WTC11 (cell line): ENCODE measurements around the gene TRAPPC3L. TPM values are rescaled to one million over a fixed set of nuclear protein-coding genes. Genes with fewer than 3 reads are reported as not detected.

Source experiments
- ATAC-seq: fragments of 200-7000 bp; cut with Tn5 transposase; 2 replicates; pipeline ENCODE4 v1.10.0; 2021; ENCODE audit warnings: mild to moderate bottlenecking, moderate library complexity
- CTCF ChIA-PET: fragments of 300-600 bp; sonication (Branson Sonifier 250); formaldehyde crosslinking; loops from one replicate; lab custom pipeline; 2021; ENCODE audit warnings: antibody characterized with exemption; lab: Charles Lee
- POLR2A ChIA-PET: fragments of 350-600 bp; sonication (Branson Sonifier 250); formaldehyde crosslinking; loops from one replicate; lab custom pipeline; 2021; ENCODE audit warnings: antibody characterized with exemption; lab: Charles Lee
- DNase-seq: peaks from one replicate; pipeline ENCODE4 v3.0.0; 2021; ENCODE audit warnings: low spot score
- H3K27ac Mint-ChIP-seq: 2 replicates; pipeline ENCODE4 v1.8.0; 2021; ENCODE audit warnings: mixed read lengths
- H3K27me3 Mint-ChIP-seq: 2 replicates; pipeline ENCODE4 v1.8.0; 2021; ENCODE audit warnings: low read depth, mild to moderate bottlenecking, moderate library complexity, mixed read lengths
- H3K36me3 Mint-ChIP-seq: 2 replicates; pipeline ENCODE4 v1.8.0; 2021; ENCODE audit warnings: mixed read lengths
- H3K4me1 Mint-ChIP-seq: 2 replicates; pipeline ENCODE4 v1.8.0; 2022; ENCODE audit warnings: mixed read lengths
- H3K4me3 Mint-ChIP-seq: 2 replicates; pipeline ENCODE4 v1.8.0; 2021; ENCODE audit warnings: mild to moderate bottlenecking, moderate library complexity, mixed read lengths
- H3K9me3 Mint-ChIP-seq: 2 replicates; pipeline ENCODE4 v1.8.0; 2021; ENCODE audit warnings: mixed read lengths
- AFF4 ChIP-seq: sonication (generic); formaldehyde crosslinking; IDR thresholded peaks from 2 replicates; pipeline ENCODE4 v1.8.1; 2023; ENCODE audit warnings: mild to moderate bottlenecking, missing genetic modification reagents, borderline replicate concordance
- CBFB ChIP-seq: sonication (generic); formaldehyde crosslinking; IDR thresholded peaks from 2 replicates; pipeline ENCODE4 v1.8.1; 2022; ENCODE audit warnings: mild to moderate bottlenecking, low read depth, missing genetic modification reagents
- CTCF ChIP-seq: fragments of 200-600 bp; IDR thresholded peaks from 2 replicates; pipeline ENCODE4 v1.8.0; 2022; ENCODE audit warnings: antibody characterized with exemption
- ESRRA ChIP-seq: sonication (generic); formaldehyde crosslinking; IDR thresholded peaks from 2 replicates; pipeline ENCODE4 v1.8.1; 2022; ENCODE audit warnings: mild to moderate bottlenecking, missing genetic modification reagents, borderline replicate concordance
- FOXJ3 ChIP-seq: sonication (generic); formaldehyde crosslinking; IDR thresholded peaks from 2 replicates; pipeline ENCODE4 v1.9.0; 2021; ENCODE audit warnings: missing genetic modification reagents, mild to moderate bottlenecking, borderline replicate concordance
- GABPB1 ChIP-seq: sonication (generic); formaldehyde crosslinking; IDR thresholded peaks from 2 replicates; pipeline ENCODE4 v1.8.1; 2023; ENCODE audit warnings: mild to moderate bottlenecking, missing genetic modification reagents
- IRF2 ChIP-seq: sonication (generic); formaldehyde crosslinking; IDR thresholded peaks from 2 replicates; pipeline ENCODE4 v1.8.0; 2022; ENCODE audit warnings: low read depth, missing genetic modification reagents, borderline replicate concordance
- KAT7 ChIP-seq: sonication (generic); formaldehyde crosslinking; IDR thresholded peaks from 2 replicates; pipeline ENCODE4 v1.8.1; 2023; ENCODE audit warnings: missing genetic modification reagents, mild to moderate bottlenecking, borderline replicate concordance
- MAX ChIP-seq: sonication (generic); formaldehyde crosslinking; IDR thresholded peaks from 2 replicates; pipeline ENCODE4 v1.8.0; 2022; ENCODE audit warnings: mild to moderate bottlenecking, missing genetic modification reagents
- MLX ChIP-seq: sonication (generic); formaldehyde crosslinking; IDR thresholded peaks from 2 replicates; pipeline ENCODE4 v1.8.1; 2023; ENCODE audit warnings: mild to moderate bottlenecking, missing genetic modification reagents, moderate library complexity
- NR2C2 ChIP-seq: sonication (generic); formaldehyde crosslinking; IDR thresholded peaks from 2 replicates; pipeline ENCODE4 v1.8.0; 2022; ENCODE audit warnings: mild to moderate bottlenecking, missing genetic modification reagents
- RELA ChIP-seq: sonication (generic); formaldehyde crosslinking; IDR thresholded peaks from 2 replicates; pipeline ENCODE4 v1.8.1; 2022; ENCODE audit warnings: missing genetic modification reagents, mild to moderate bottlenecking, borderline replicate concordance
- STAT6 ChIP-seq: sonication (generic); formaldehyde crosslinking; conservative IDR thresholded peaks from 2 replicates; pipeline ENCODE4 v1.8.1; 2023; ENCODE audit warnings: mild to moderate bottlenecking, low read depth, missing genetic modification reagents, moderate library complexity
- TEAD1 ChIP-seq: sonication (generic); formaldehyde crosslinking; IDR thresholded peaks from 2 replicates; pipeline ENCODE4 v1.8.0; 2022; ENCODE audit warnings: mild to moderate bottlenecking, missing genetic modification reagents
- USF2 ChIP-seq: sonication (generic); formaldehyde crosslinking; IDR thresholded peaks from 2 replicates; pipeline ENCODE4 v1.8.1; 2023; ENCODE audit warnings: mild to moderate bottlenecking, missing genetic modification reagents, moderate library complexity
- ZBTB21 ChIP-seq: sonication (generic); formaldehyde crosslinking; IDR thresholded peaks from 2 replicates; pipeline ENCODE4 v1.8.1; 2023; ENCODE audit warnings: mild to moderate bottlenecking, missing genetic modification reagents, borderline replicate concordance
- ZMAT4 ChIP-seq: fragments of 250-450 bp; sonication (Bioruptor Pico); IDR thresholded peaks from 2 replicates; pipeline ENCODE4 v1.9.0; 2021; ENCODE audit warnings: mild to moderate bottlenecking
- ZNF121 ChIP-seq: sonication (generic); formaldehyde crosslinking; IDR thresholded peaks from 2 replicates; pipeline ENCODE4 v1.8.0; 2023; ENCODE audit warnings: missing genetic modification reagents
- total RNA-seq: library from RNA; stranded (reverse); gene quantifications from 3 replicates; pipeline ENCODE4 v1.2.3, GENCODE V29; 2021

The TRAPPC3L gene
- total RNA-seq, 1 experiment from 2014 or later, result not detected

GRCh38 chr6:116447052-116447451, 98.4 kb downstream of the TRAPPC3L start (continued):
- no peak for TF ChIP-seq AFF4 (CRISPR knock-in tag)
- TF ChIP-seq TEAD1, result no peak

- H3K4me1 Mint-ChIP-seq, result peaks cover 34% of the 10 kb centered on the region
- POLR2A ChIA-PET, result interaction anchor here (0.7 kb wide), 3 partner anchors 13 to 1861 kb away, joined by 3 to 4 read pairs (median 3); no protein-coding TSS in a partner anchor
- H3K27me3 Mint-ChIP-seq, result no peaks in the 10 kb centered on the region; the same call in 1 of the 2 replicates
- no peak for ATAC-seq
- no peak for DNase-seq
- H3K4me3 Mint-ChIP-seq, result no peak overlapping the region
- no peak overlapping the region for H3K27ac Mint-ChIP-seq
- no peaks in the 10 kb centered on the region for H3K36me3 Mint-ChIP-seq
- H3K9me3 Mint-ChIP-seq, result no peaks in the 10 kb centered on the region
- CTCF ChIA-PET, result interaction anchor here (3.3 kb wide), 1 partner anchor 158 kb away, joined by 21 read pairs; no protein-coding TSS in a partner anchor
- TF ChIP-seq NR2C2 (CRISPR knock-in tag) (no peak), TEAD1 (no peak), GABPB1 (no peak), KAT7 (CRISPR knock-in tag) (no peak), ZBTB21 (CRISPR knock-in tag) (no peak), STAT6 (CRISPR knock-in tag) (no peak), ZNF121 (no peak), MLX (no peak), ESRRA (CRISPR knock-in tag) (no peak), RELA (CRISPR knock-in tag) (no peak), IRF2 (CRISPR knock-in tag) (no peak), FOXJ3 (CRISPR knock-in tag) (no peak), CTCF (no peak), CBFB (no peak), USF2 (no peak), MAX (CRISPR knock-in tag) (no peak), ZMAT4 (CRISPR knock-in tag) (no peak), AFF4 (CRISPR knock-in tag) (no peak)
- TF ChIP-seq, all 79 proteins: peak for 0
Measured at GRCh38 chr6:116446399-116446798, 99.1 kb downstream of the TRAPPC3L start.
